Measurements from ENCODE around the gene CPVL.

DNA sequence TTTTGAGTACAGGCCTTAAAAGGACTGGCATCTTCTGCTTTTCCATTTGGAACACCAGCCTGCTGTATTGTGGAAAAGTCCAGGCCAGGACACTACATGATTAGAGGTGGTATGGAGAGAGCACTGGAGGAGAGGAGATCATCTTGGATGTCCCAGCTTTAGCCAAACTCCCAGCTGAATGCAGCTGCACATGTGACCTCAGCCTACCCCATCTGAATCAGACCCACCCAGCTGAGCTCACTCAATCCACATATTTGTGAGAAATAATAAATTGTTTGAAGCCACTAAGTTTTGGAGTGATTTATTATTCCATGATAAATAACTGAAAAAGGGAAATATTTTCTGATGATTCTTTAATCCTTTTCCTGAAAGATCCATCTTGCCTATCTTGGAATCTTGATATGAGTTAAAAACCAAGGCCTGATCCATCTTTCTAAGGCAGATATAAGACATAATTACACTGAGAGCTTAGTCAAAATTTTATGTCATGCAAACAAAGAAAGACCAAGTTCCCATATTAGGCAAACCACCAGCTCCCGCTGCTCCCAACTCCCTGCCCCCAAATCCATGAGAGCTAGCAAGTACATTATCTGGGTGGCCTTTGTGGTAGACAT lies 133.1 kb downstream of the CPVL start:
- TF ChIP-seq, protein P1, sequence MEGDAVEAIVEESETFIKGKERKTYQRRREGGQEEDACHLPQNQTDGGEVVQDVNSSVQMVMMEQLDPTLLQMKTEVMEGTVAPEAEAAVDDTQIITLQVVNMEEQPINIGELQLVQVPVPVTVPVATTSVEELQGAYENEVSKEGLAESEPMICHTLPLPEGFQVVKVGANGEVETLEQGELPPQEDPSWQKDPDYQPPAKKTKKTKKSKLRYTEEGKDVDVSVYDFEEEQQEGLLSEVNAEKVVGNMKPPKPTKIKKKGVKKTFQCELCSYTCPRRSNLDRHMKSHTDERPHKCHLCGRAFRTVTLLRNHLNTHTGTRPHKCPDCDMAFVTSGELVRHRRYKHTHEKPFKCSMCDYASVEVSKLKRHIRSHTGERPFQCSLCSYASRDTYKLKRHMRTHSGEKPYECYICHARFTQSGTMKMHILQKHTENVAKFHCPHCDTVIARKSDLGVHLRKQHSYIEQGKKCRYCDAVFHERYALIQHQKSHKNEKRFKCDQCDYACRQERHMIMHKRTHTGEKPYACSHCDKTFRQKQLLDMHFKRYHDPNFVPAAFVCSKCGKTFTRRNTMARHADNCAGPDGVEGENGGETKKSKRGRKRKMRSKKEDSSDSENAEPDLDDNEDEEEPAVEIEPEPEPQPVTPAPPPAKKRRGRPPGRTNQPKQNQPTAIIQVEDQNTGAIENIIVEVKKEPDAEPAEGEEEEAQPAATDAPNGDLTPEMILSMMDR (IDR thresholded peaks at IDR 0.05): no peak
- no peak for TF ChIP-seq POLR2A (IDR thresholded peaks at IDR 0.05)

All from heart left ventricle (tissue), 13 donors.